Retinal pigment epithelial cell (primary cell): Measurements from ENCODE around the gene PDPK1.
"Not testable (repeated sequence)": the region's sequence is repeated elsewhere in the genome, so short reads cannot be mapped to it uniquely, and the experiment has no call there.

Experiments used
- DNase-seq: peaks from one replicate; pipeline ENCODE4 v3.0.0-alpha.2; 2010; ENCODE audit warnings: low read depth
- H3K4me3 ChIP-seq: 2 replicates; pipeline ENCODE4 v1.5.1; 2011; ENCODE audit warnings: mild to moderate bottlenecking, low read length, control low read depth, moderate library complexity
- CTCF ChIP-seq: conservative IDR thresholded peaks from 2 replicates; pipeline ENCODE4 v1.5.1; 2011; ENCODE audit warnings: low read depth, low read length, control low read depth, inconsistent platforms

PDPK1 gene

GRCh38 chr16:2592786-2593185 is 55.0 kb downstream of the PDPK1 start:
- no peak for TF ChIP-seq CTCF
- H3K4me3 ChIP-seq = no peak overlapping the region
- DNase-seq = no peak

GRCh38 chr16:2595393-2596205 is 57.8 kb downstream of the PDPK1 start:
- DNase-seq = no peak
- TF ChIP-seq CTCF = no peak
- H3K4me3 ChIP-seq = no peak overlapping the region

GRCh38 chr16:2596747-2597559 is 59.1 kb downstream of the PDPK1 start:
- no peak overlapping the region for H3K4me3 ChIP-seq
- TF ChIP-seq CTCF = no peak
- DNase-seq = no peak

GRCh38 chr16:2597560-2597902 is 59.7 kb downstream of the PDPK1 start:
- H3K4me3 ChIP-seq = no peak overlapping the region
- no peak for TF ChIP-seq CTCF
- DNase-seq = no peak

- no peak for DNase-seq
- H3K4me3 ChIP-seq = no peak overlapping the region
- no peak for TF ChIP-seq CTCF
Measured at GRCh38 chr16:2598133-2598641, 60.4 kb downstream of the PDPK1 start.

GRCh38 chr16:2598723-2599122 is 60.9 kb downstream of the PDPK1 start:
- DNase-seq = no peak
- no peak for TF ChIP-seq CTCF
- no peak overlapping the region for H3K4me3 ChIP-seq

- not testable (repeated sequence) for DNase-seq
Measured at GRCh38 chr16:2599165-2599564, 61.3 kb downstream of the PDPK1 start.

GRCh38 chr16:2599785-2600184 is 62.0 kb downstream of the PDPK1 start:
- DNase-seq, H3K4me3 ChIP-seq: not testable (repeated sequence)

More at GRCh38 chr16:2599165-2599564, 61.3 kb downstream of the PDPK1 start:
- H3K4me3 ChIP-seq = not testable (repeated sequence)

- DNase-seq, H3K4me3 ChIP-seq: not testable (repeated sequence)
Measured at GRCh38 chr16:2601301-2602025, 63.6 kb downstream of the PDPK1 start.

- DNase-seq, H3K4me3 ChIP-seq: not testable (repeated sequence)
Measured at GRCh38 chr16:2602175-2602574, 64.4 kb downstream of the PDPK1 start.
